M059J (cell line): ENCODE results near the gene ARHGAP32. TPM values are rescaled to one million over a fixed set of nuclear protein-coding genes. Genes with fewer than 3 reads are reported as not detected.
"Not testable (repeated sequence)": the region's sequence is repeated elsewhere in the genome, so short reads cannot be mapped to it uniquely, and the experiment has no call there.

ENCODE experiments used
- DNase-seq: peaks from one replicate; pipeline ENCODE4 v3.0.0-alpha.2; 2012; ENCODE audit warnings: low read depth
- total RNA-seq: library from RNA; depleted of rRNA; stranded (reverse); fragments of >200 nt; shearing (Covaris generic); gene quantifications from 2 replicates; pipeline ENCODE4 v1.2.3, GENCODE V29; 2014

The ARHGAP32 gene
- total RNA-seq, 1 experiment from 2014 or later: 8.5 TPM

DNA sequence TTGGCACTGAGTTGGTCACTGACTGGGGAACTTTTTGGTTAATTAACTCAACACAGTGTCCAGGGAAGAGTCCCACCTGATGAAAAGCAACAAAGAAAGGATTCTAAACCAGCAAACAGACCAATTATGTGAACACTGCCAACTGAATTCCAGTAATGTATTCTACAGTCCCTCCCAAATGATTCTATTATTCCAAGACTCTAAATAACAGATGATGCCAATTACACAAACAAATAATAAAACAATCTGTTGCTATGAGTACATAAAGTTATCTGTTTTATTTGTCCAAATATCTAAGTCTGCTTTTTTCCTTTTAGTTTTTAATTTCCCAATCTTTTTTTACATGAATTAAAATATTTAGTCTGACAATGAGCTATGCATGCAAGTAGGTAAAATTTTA lies 151.2 kb downstream of the ARHGAP32 start:
- DNase-seq: no peak

DNA sequence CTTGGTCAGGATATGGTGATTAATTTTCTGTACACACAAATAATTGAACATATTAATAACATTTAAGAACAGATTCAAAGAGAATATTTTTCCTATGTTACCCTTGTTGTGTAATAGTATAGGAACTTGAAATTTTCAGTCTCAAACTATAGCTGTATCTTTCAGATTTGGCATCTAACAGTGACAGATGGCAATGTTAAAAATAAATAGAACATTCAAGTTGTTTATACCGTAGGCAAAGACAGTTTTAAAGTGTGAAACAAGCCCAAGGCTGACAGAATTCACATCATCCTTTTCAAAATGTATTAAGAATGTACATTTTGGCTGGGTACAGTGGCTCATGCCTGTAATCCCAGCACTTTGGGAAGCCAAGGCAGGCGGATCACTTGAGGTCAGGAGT lies 156.9 kb downstream of the ARHGAP32 start:
- no peak for DNase-seq

DNA sequence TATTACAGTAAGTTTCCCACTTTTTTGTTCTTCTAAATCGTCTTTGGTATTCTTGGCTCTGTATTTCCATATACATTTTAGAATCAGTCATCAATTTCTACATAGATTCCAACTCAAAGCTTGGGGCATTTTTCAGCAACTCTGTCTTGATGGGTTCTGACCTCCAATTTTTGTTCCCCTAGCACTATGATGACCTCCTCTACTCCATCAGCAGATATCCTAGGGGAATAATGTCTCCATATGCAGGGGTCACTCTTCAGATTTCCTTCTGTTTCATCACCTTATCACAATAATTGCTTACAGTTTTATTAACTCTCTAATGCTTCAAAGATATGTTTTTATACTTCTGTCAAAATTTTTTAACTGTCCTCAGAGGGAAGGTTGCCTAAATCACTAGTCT lies 158.1 kb downstream of the ARHGAP32 start:
- no peak for DNase-seq

DNA sequence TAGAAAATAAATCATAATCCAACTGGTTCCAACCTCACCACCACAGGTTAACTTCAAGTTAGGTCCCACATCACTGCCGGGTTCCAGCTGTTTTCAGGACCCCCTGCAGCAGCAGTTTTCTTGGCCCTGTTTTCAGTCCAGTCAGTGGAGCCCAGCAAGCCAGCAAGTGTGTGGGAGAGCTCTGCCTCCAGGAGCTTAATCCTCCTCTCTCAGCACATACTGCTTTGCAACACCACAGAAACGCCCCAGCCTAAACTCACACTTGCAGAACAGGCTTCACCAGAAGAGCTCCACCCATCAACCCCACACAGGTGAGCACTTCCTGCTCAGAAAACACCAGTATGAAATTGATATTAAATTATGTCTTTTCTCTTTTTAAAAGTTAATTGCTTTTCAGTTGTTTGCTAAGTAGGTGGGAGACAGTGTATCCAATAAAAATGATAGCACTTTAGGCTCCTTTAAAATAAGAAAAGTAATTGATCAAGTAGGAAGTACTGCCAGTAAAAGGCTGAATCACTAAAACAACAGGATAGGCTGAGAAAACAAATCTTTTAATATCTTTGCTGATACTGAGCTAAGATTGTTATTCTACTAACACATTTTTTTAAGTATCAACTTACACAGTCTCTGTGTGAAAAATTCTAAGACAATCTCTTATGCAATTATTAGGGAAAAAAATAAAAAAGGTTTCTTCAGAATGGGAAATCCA lies 168.0 kb downstream of the ARHGAP32 start:
- no peak for DNase-seq

DNA sequence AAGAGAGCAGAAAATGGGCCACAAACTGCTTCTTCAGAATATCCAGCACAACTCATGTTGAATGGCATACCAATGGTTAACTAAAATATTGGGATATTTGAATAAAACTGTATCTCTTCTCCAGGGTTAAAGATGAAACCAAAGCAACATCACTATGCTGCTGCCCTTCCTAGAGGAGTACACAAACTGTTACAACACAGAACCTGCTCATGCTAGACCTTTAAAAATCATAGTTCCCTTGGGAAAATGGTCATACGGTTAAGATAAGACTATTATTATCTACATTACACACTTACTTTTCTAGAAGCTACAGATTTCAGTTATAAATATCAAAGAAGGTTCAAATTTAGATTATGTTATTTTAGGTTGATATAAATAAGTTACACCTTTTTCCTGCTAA lies 170.8 kb downstream of the ARHGAP32 start:
- no peak for DNase-seq

DNA sequence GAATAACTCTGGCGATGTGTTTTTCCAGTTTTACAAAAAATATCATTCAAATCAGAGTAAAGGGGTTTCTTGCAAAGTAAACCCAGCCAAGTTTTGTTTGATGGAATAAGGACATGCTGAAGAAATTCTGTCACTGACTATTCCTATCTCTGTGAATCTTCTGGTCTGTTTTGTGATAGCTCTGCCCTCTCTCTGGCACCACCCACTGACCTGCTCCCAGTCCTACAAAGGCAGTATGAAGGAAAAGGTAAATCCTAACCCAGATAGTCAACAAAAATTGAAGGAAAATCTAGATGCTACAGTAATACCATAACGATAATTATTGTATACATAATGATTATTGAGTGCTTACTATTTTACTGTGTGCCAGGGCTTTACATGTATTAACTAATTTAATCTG lies 173.1 kb downstream of the ARHGAP32 start:
- no peak for DNase-seq

DNA sequence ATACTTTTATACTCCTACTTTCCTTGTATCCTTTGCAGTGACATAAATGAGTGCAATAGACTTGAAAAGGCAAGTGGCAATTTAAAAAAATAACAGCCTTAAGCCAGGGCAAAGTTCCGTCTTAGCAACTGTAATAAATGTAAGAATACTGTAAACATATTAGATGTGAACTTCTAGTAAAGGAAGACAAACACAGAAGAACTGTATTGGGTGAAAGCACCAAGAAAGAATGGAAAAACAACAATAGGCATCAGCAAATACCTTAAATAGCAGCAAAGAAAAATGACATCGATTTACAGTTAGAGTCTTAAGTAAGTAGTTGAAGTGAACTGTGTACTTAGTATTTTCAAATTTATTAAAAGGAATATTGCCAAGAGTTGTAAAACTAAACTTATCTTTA lies 174.0 kb downstream of the ARHGAP32 start:
- DNase-seq: no peak

DNA sequence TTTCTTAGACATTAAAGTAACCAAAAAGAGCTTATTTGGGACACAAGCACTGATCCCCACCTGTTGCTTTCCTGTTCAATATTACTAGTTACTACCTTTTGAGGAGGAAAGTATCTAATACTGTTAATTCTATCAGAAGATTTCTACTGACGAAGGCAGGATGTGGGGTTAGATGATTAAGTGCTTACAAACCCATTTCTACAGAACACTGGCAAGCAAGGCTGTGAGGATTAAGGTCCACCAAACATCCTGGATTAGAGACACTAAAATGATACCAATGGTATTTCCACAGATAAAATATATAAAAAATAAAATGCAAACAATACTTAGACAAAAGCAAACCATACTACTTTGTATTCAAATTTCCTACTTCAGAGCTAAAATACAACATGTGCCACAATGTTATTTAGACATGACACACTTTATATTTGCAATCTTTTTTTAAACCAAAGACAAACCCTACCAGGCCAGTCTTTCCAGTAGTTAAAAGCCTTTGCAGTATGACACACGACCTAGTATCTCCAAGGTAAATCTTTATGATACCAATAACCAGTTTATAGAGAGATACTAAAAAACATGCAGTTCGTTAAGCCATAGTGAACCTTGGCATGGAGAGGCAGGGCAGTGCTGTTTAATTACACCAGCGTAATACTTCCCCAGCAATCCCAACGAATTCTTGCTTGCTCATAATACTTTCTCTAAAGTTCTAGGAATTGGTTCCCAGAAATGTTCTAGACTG lies 178.2 kb downstream of the ARHGAP32 start:
- DNase-seq: no peak

DNA sequence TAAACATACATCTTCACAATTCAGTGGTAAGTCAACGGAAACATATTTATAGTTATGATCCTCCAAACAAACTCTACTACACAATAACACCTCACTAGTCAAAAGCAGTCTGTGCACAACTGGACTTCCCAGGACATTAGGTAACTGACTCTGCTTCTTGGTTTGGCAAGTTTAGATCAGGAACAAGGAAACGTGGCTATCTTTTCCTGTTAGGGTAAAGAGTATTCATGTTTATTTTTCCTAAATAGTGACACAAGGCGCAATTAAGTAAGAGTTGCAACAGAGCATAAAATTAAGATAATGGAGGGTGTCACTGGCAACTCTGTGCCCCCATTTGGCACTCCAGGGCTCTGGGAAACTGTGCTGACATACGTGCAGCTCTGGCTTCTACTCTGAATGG lies 179.2 kb downstream of the ARHGAP32 start:
- DNase-seq: no peak

DNA sequence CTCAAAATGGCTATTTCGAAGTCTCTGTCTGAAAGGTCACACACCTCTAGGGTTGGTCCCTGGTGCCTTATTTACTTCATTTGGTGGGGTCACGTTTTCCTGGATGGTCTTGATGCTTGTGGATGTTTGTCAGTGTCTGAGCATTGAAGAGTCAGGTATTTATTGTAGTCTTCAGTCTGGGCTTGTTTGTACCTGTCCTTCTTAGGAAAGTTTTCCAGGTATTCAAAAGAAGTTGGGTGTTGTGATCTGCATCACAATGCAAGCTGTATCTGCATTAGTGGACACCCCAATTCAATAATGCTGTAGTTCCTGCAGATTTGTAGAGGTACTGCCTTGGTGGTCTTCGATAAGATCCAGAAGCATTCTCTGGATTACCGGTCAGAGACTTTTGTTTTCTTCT lies 186.0 kb downstream of the ARHGAP32 start:
- DNase-seq: no peak

DNA sequence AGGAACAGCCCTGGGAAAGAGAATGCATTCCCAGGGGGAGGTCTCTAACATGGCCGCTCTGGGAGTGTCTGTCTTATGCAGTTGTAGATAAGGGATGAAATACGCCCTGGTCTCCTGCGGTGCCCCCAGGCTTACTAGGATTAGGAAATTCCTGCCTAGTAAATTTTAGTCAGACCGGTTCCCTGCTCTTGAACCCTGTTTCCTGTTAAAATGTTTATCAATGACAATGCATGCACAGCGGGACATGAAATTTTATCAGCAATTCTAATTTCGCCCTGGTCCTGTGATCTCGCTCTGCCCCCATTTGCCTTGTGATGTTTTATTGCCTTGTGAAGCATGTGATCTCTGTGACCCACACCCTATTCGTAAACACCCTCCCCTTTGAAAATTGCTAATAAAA lies 193.0 kb downstream of the ARHGAP32 start:
- not testable (repeated sequence) for DNase-seq

DNA sequence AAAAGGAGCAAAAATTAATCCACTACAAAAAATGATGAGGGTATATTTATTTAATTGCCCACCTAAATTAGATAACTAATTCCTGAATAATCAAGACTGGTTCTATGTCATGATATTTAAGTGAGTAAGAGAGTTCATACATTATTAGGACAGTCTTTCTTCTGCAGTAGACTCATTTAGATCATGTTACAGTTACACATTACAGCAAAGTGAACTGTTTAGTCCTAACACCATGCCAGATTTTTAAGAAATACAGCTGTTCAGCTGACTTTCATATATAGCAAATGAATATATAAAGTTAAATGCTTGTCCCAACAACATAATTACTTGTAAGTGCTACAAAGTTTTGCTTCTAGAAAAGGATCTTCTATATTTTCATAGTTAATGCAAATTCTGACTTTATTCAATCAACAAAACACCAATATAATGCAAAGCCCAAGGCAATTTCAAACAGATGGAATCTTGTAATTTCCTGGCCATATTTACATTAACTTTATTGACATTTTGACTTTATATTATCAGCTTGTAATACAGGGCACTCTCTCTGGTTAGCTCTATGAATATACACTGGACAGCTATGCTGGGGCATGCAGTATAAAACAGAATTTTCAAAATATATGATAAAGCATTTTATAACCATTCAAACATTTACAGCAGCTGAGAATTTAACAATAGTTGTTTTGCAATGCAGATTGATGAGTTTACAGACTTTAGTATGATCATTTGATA lies 203.7 kb downstream of the ARHGAP32 start:
- DNase-seq: no peak

DNA sequence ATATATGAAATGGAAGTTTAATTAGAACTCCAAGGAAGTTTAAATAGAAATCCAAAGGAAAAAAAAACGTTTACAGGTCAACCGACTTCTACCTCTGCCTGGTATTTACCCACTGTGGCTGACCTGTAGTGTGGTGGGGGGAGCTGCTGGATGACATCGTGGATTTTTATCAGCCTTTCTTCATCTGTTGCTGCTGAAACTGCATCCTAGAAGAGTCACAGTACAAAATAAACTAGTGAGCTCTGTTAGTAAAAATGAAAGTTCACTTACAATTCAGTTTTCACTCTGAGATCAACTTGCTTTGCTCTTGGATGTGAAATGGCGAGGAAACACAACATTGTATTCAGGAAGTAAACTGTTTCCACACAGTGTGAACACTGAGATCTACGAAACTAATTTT lies 206.2 kb downstream of the ARHGAP32 start:
- DNase-seq: no peak

DNA sequence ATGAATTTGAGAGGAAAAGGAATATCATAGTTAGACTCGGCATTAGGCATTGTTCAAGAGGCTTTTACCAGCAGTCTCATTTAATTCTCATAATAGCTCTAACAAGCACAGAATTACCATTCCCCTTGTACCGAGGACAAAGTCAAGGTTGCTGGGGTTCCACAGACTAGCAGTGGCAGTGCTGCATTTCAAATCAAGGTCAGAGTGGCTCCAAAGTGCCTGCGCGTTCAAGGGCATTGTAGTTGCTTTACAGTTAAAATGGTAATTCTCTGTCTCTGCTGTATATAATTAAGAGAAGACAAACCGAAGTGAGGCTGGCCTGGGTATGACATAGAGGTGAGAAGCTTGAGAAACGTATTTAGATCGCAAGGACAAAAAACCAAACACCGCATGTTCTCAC lies 209.1 kb downstream of the ARHGAP32 start:
- DNase-seq: no peak

DNA sequence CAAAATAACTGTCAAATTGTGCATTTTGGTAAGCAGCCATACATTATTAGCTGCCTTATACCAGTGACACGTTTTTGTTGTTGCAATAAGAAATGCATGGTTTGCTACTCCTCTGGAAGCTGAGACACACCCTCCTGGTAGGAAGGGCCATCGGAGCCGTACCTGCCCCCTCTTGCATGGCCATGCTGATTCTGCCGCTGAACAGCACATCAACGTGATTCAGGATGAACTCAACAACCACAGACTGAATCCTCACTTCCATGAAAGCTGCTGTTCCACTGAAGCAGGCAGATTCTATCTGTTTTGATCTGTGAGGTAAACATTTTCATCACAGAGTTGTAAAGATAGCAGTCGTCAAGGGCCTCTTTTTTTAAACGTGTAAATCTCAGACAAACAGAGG lies 210.9 kb downstream of the ARHGAP32 start:
- no peak for DNase-seq

DNA sequence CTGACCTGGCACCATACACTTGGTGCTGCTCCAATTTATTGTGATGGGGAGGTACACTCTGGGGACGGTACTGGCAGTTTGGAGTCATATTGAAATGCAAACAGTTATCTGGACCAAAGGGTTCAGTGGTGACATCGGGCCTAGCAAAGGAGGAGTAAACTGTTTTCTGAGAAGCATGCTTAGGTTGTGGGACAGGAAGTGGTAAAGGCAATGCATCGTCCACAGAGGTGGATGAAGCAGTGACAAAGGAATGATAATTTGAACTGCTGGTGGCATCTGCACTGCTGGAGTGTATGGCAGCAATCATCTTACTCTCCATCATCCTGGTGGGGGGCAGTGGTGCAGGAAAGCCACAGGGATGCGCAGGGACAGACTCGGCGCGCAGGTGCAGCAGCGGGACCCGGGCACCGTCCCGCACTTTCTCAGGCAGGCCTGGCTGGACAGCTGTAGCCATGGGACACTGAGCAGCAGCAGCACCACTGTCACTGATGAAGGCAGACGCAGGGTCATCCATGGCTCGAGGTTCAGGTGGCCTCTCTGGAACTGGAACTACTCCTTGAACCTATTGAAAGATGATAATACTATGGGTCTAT lies 221.4 kb downstream of the ARHGAP32 start:
- no peak for DNase-seq

DNA sequence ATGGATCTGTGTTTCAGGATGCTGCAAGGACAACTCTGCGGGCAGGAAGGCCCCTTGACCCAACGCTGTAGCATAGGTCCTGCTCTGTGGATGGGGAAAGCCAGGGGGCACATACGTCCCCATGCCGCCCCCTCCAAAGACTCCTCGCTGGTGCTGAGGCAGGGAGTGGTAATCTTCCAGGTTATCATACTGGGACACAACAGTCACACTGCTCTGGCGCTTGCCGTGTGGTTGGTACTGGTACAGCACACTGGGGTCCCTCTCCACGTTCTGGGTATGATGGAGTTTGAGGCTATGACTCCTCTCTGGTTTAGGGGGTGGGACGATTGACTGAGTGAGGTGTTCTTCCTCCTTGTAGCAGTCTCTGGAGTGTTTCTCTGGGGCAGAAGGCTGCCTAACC lies 223.2 kb downstream of the ARHGAP32 start:
- DNase-seq: no peak

DNA sequence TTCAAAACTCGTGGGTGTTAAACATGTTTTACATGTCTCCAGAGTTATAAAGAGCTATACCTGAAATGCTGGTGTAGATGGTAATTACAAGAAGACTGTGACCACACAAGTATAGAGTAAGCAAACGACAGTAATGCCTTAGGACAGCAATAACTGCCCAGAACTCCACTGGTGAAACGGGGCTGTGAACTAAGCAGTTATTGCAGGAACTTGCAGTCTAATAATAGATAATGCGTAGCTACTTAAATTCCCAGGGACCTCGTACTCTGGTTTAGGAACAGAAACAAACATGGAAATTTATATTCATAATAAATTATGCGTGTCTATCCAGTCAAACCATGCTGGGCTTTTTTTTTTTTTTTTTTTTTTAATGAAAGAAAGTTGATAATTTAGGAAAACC lies 224.5 kb downstream of the ARHGAP32 start:
- DNase-seq: no peak

DNA sequence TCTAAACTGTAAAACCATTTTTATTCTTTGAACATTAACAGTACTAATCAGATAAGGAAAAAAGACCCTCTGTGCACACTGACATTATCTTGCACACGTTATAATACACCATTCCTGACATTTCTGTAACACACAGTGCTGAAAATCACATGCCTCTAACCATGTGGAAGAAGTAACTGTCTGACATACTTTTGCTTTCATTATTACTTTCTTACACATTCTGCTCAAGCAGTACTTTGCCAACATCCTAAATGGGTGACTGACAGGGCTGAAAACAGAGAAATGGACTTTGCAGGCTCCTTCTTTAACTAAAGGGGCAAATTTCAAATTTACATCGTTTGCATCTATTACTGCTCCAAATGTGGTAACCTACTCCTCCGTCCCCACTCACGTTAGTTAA lies 226.6 kb downstream of the ARHGAP32 start:
- DNase-seq: no peak

DNA sequence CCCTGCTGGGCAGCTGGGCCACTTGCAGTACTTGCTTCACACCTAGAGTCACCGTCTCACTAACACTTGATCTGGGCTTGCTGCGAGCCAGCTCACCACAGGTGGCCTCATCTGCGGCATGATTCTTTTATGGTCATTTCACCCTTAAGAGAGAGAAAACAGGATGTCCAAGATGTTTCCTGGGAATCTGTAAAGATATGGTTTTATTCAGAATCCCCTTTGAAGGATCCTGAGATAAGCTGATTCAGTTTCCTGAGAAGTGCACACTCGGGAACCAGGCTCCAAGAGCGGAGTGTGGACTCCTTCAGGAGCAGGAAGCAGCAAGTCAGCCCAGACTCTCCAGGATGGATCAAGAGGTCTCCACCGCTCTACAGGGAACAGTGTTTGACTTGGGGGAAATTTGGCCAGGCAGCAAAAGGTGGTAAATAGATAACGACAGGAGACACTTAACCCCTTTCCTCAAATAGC lies 227.6 kb downstream of the ARHGAP32 start:
- no peak for DNase-seq

DNA sequence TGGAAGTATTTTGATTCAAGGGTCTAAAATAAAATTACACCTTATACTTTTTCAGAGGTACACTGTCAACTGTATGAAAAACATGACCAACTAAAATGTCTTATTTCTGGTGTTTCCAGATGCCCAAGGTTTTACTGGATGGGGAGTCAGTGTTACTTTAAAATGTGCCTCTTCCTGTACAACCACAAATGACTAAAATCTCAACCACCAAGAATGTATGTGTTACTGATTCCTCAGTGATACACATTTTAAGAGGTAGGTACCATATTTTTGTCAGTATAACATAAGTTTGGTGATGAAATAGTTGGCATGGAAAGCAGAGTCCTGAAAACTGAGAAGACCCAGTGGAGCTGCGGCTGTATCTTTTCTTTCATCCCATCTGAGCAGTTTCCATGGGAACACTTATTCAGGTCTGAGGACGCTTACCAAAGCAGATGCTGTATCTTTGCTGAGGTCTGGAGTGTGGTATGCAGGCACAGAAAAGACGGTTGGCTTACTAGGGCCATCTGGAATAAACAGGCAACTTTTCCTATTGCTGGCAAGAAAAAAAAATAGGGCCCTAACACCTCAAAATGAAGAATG lies 228.3 kb downstream of the ARHGAP32 start:
- no peak for DNase-seq

DNA sequence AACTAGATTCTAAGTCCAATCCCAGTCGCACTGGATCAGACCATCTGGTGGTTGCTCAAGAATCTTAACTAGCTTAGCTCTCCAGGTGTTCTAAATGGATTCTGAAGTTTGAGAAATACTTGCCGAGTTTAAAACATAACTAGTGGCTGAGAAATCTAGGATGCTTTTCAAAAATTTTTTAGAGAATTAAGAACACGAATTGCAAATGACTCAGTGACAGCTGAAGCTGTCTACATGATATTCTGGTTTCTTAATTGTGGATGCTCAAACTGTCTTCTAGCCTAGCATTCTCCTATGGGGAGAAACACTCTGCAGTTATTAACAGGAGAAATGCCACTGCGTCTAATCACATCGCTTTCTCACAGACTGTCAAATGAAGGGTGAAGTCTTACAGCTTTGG lies 229.2 kb downstream of the ARHGAP32 start:
- DNase-seq: no peak
